ENCODE results near the gene RALGAPA2. TPM values are rescaled to one million over a fixed set of nuclear protein-coding genes. Genes with fewer than 3 reads are reported as not detected.

The RALGAPA2 gene
- total RNA-seq, 6 experiments from 2014 or later, result 2.4 to 3.7 (median 3.2) TPM

DNA sequence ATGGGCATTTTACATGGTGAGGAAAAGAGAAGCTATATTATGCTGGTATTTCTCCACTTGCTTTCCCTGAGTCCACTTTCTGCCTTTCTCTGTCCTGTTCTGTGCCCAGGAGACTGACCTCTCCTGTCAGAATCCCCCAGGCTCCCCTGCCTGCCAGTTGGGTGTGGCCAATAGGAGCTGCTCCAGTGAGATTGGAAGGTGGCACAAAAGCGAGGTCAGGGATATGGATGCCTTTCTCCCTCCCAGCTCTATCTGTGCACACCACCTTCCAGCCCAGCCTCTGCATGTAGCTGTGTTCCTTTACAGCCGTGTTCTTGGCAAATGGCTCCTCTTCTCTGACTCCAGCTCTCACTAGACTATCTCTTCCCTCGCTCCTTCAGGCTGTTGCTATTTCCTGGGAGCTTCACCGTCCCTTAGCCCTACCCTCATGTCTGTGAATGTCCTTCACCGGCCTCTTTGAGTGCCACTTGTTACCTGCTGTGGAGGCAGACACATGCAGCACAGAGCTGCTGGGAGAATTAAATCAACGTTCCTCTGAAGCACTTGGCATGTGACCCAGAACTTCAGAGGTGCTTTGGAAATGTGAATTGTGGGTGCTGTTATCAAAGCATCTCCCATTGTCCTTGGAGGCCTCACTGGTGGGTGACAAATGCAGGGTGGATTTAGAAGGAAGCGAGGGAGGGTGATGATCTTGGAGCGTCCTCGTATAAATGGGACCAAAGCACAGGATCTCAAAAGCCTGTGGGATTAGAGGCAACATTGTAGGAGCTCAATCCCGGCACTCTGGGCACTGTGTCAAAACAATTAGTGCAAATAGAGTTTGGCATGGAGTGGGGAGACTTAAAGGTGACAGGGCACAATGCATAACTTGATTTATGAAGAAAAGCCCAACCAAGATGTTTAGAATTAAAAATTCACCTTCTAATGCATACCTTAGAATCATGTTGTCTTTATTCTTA, 28.9 kb upstream of the RALGAPA2 start:
- Mint-ChIP-seq H3K4me3 (no peak overlapping the region), H3K27ac (no peak overlapping the region), H3K27me3 (ENCODE audit: insufficient read depth) (peaks cover 4% of the 10 kb centered on the region; the same call in 1 of the 2 replicates), H3K4me1 (ENCODE audit: low read depth) (no peaks in the 10 kb centered on the region), H3K9me3 (no peaks in the 10 kb centered on the region), H3K36me3 (ENCODE audit: low read depth) (no peaks in the 10 kb centered on the region)
- TF ChIP-seq, protein P1, sequence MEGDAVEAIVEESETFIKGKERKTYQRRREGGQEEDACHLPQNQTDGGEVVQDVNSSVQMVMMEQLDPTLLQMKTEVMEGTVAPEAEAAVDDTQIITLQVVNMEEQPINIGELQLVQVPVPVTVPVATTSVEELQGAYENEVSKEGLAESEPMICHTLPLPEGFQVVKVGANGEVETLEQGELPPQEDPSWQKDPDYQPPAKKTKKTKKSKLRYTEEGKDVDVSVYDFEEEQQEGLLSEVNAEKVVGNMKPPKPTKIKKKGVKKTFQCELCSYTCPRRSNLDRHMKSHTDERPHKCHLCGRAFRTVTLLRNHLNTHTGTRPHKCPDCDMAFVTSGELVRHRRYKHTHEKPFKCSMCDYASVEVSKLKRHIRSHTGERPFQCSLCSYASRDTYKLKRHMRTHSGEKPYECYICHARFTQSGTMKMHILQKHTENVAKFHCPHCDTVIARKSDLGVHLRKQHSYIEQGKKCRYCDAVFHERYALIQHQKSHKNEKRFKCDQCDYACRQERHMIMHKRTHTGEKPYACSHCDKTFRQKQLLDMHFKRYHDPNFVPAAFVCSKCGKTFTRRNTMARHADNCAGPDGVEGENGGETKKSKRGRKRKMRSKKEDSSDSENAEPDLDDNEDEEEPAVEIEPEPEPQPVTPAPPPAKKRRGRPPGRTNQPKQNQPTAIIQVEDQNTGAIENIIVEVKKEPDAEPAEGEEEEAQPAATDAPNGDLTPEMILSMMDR (IDR thresholded peaks at IDR 0.05), result no peak
- DNase-seq, result no peak

DNA sequence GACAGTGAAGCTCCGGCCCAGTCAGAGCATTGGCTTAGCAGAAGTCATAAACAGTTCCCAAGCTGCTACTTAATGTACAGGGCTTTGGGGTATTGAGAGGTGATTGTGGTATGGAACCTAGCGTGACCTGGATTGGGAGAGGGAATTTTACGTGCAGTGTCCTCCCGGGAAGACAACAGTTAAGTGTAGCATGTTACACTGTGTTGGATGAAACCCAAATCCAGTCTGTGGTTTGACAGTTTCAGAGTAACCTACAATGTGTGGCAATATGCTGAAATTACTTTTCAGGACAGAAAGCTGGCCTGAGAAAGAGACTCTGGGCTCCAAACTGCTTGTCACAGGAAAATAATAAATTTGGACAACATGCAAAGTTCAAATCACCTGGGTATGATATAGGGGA, 28.1 kb upstream of the RALGAPA2 start:
- H3K36me3 Mint-ChIP-seq (ENCODE audit: low read depth), result no peaks in the 10 kb centered on the region
- H3K27ac Mint-ChIP-seq, result no peak overlapping the region
- H3K9me3 Mint-ChIP-seq, result no peaks in the 10 kb centered on the region
- no peak overlapping the region for H3K4me3 Mint-ChIP-seq
- no peak for DNase-seq
- peaks cover 4% of the 10 kb centered on the region; the same call in 1 of the 2 replicates for H3K27me3 Mint-ChIP-seq (ENCODE audit: insufficient read depth)
- no peaks in the 10 kb centered on the region for H3K4me1 Mint-ChIP-seq (ENCODE audit: low read depth)
- TF ChIP-seq, protein P1 (IDR thresholded peaks at IDR 0.05), result no peak

DNA sequence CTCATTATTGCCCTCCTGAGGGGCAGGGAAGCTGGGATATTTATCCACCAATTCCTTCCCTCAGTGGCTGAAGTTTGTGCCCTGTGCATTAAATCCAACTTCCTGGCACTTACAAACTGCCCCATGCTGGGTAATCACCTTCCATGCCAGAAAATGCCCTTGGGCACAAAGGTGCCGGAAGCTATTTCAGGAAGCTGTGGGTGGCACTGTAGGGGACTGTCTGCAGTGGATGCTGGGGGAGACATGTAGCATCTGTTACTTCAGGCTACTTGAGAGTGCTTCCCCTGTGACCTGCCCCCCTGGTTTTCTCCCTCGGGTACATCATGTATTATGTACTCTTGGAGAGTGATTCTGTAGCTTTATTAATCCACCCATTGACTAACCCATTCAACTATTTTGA, 24.7 kb upstream of the RALGAPA2 start:
- Mint-ChIP-seq H3K27ac (no peak overlapping the region), H3K36me3 (ENCODE audit: low read depth) (no peaks in the 10 kb centered on the region), H3K4me1 (ENCODE audit: low read depth) (no peaks in the 10 kb centered on the region), H3K9me3 (no peaks in the 10 kb centered on the region), H3K27me3 (ENCODE audit: insufficient read depth) (peaks cover 3% of the 10 kb centered on the region; the same call in 1 of the 2 replicates), H3K4me3 (no peak overlapping the region)
- TF ChIP-seq, protein P1 (IDR thresholded peaks at IDR 0.05), result no peak
- no peak for DNase-seq

DNA sequence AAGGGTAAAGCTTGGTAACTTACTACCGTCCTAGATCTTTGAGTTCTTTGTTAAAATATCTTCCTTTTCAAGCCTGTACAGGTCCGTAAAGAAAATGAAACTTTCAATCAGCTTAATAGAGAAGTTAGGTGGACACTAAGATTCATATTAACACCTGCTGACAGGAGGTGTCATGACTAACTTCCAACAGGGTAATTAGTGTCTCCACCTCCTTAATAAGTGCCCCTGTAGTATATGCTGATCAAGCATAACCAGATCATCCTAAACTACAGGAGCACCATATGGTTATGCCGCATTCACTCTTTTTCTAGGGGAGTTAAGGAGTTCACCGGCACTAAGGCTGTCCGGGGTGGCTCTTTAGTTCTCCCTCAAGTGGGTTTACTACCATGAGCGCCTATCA, 23.9 kb upstream of the RALGAPA2 start:
- Mint-ChIP-seq H3K27ac (no peak overlapping the region), H3K4me3 (no peak overlapping the region), H3K36me3 (ENCODE audit: low read depth) (no peaks in the 10 kb centered on the region), H3K27me3 (ENCODE audit: insufficient read depth) (peaks cover 3% of the 10 kb centered on the region; the same call in 1 of the 2 replicates), H3K9me3 (no peaks in the 10 kb centered on the region), H3K4me1 (ENCODE audit: low read depth) (peaks cover 5% of the 10 kb centered on the region; the same call in 1 of the 2 replicates)
- TF ChIP-seq, protein P1 (IDR thresholded peaks at IDR 0.05), result no peak
- DNase-seq, result no peak

DNA sequence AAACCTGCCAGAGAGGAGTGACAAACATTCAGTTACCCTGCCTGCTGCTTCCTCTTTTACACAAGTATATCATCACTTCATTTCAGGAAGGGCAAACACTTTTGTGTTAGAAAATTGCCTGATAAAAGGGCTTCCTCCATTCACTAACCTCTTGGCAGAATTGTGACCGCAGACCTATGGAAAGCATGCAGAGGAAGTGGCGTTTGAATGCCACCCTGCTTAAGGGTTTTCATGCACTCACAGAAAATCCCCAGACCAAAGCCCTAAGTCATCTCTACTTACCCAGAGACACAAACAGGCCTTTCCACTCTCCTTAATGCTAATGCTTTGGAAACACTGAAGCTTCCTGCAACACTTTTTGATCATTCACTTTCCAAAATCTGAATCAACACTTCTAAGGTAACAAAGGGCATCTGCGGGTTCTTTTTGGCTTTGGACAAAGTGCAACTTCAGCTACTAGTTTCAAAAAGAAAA, 22.1 kb upstream of the RALGAPA2 start:
- TF ChIP-seq, protein P1 (IDR thresholded peaks at IDR 0.05), result no peak
- no peak for DNase-seq
- no peaks in the 10 kb centered on the region for H3K36me3 Mint-ChIP-seq (ENCODE audit: low read depth)
- H3K4me3 Mint-ChIP-seq, result no peak overlapping the region
- peaks cover 1% of the 10 kb centered on the region; the same call in 1 of the 2 replicates for H3K27me3 Mint-ChIP-seq (ENCODE audit: insufficient read depth)
- no peaks in the 10 kb centered on the region for H3K9me3 Mint-ChIP-seq
- no peak overlapping the region for H3K27ac Mint-ChIP-seq
- H3K4me1 Mint-ChIP-seq (ENCODE audit: low read depth), result peaks cover 6% of the 10 kb centered on the region; the same call in 1 of the 2 replicates
